SW 1271 (cell line): Measurements from ENCODE around the gene UBXN1.

Experiments used
- DNase-seq, 2 experiments: peaks; one replicate each; lab custom pipeline; 2025; lab: John Stamatoyannopoulos, UW

UBXN1 gene

GRCh38 chr11:62645946-62646824 lies 32.7 kb downstream of the UBXN1 start, which contains the start of gene GANAB:
GANAB (minus strand) TSS chr11:62646613; CDS start chr11:62646599, 14 bp downstream.
- DNase-seq = peak; percentile 87 to 97

DNA sequence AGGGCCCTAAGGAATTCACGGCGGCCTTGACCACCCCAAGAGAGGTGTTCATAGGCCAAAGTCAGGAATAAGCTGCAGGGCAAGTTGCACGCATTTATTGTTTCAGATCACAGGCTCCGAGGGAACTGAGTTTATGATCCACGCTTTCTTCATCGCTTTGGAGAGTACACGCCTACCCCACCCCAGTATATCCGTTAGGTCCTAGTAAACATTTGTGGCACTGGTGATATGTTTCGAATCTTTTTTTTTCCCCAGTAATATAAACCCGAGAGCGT lies 33.3 kb downstream of the UBXN1 start:
- DNase-seq = no peak

DNA sequence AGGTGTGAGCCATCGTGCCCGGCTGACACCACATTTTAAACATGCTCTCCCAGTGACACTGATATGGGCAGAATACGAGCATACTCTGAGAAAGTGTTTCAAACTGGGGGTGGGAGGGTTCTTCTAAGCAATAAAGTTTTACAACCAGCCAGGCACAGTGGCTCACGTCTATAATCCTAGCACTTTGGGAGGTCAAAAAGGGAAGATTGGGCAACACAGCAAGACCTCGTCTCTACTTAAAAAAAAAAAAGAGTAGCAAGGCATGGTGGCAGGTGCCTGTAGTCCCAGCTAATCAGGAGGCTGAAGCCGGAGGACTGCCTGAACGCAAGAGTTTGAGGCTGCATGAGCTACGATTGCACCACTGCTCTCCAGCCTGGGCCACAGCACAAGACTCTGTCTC lies 34.7 kb downstream of the UBXN1 start:
- no peak for DNase-seq

DNA sequence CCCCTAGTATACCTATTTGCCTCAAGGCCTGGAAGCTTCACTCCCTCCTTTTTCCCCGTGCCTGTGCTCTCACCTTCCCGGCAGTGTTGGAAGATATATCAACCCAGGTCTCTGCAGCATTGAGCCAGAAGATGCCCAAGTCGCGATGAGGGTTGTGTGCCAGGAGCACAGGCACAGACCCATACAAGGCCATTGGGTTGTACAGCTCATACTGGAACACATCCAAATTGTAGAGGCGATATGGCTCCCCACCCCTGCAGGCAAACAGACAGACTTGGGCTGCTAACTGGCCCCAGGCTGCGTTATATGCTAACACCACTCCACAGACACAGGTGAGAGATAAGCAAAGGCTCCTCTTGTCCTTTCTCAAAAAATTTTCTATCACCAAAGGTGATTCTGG lies 46.4 kb downstream of the UBXN1 start:
- no peak for DNase-seq

DNA sequence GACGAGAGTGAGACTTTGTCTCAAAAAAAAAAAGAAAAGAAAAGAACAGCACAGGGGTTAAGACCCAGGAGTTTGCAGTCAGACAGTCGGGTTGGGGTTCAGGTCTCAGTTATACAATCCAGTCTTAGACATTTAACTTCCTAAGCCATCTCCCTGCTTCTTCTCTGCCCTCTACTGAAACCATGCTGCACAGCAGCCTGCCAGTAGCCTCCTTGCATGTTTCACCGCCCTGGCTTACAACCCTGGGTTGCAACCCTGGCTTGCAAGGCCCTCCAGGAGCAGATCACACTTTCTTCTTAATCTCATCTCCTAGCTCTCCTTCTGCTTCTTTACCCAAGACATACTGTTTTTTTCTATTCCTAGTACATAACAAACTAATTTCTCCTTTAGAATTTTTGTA lies 51.2 kb downstream of the UBXN1 start:
- peak in 1 of 2 experiments; percentile 19 for DNase-seq
